A549 (cell line): ENCODE measurements around the gene DNAH11. TPM values are rescaled to one million over a fixed set of nuclear protein-coding genes. Genes with fewer than 3 reads are reported as not detected.

Experiments
- ATAC-seq, 2 experiments: fragments of 200-7000 bp in 1 of 2; fragments of >200 bp in 1 of 2; cut with Nextera tagmentation in 1 of 2; cut with Tn5 transposase in 1 of 2; 3 replicates each; pipeline versions ENCODE4 v1.8.0 to v1.9.1; 2018 to 2020; ENCODE audit warnings: mild to moderate bottlenecking in 1 of 2, moderate library complexity in 1 of 2
- CTCF ChIA-PET: fragments of 300-600 bp; sonication (Branson Sonifier 250); formaldehyde crosslinking; extraction: SDS; loops from one replicate; lab custom pipeline; 2021; ENCODE audit warnings: antibody characterized with exemption, inconsistent platforms; lab: Yijun Ruan, JAX
- POLR2A ChIA-PET: fragments of 350-600 bp; formaldehyde crosslinking; extraction: SDS; loops from one replicate; lab custom pipeline; 2021; ENCODE audit warnings: antibody characterized with exemption, inconsistent platforms; lab: Yijun Ruan, JAX
- DNase-seq, 2 experiments: peaks; one replicate each; pipeline versions ENCODE4 v3.0.0 to v3.0.0-alpha.2; 2011 to 2016; ENCODE audit warnings: low read depth in 1 of 2, low spot score in 1 of 2
- FAIRE-seq: peaks from 2 replicates; lab custom pipeline; 2011; peaks lifted over from hg19 to GRCh38; lab: Jason Lieb, UNC
- H3K27ac ChIP-seq, 2 experiments: fragments of >200 bp; sonication (Bioruptor Twin); formaldehyde crosslinking; 3 replicates each; pipeline ENCODE4 v1.5.1; 2016 to 2017
- H3K4me1 ChIP-seq: fragments of >200 bp; sonication (Bioruptor Twin); formaldehyde crosslinking; 3 replicates; pipeline ENCODE4 v1.6.1; 2016
- H3K4me2 ChIP-seq: fragments of >200 bp; sonication (Bioruptor Twin); formaldehyde crosslinking; 3 replicates; pipeline ENCODE4 v1.6.1; 2016
- H3K4me3 ChIP-seq: fragments of >200 bp; sonication (Bioruptor Twin); formaldehyde crosslinking; 3 replicates; pipeline ENCODE4 v1.5.1; 2016
- H3K9me3 ChIP-seq: fragments of >200 bp; sonication (Bioruptor Twin); formaldehyde crosslinking; 3 replicates; pipeline ENCODE4 v1.6.1; 2016
- BHLHE40 ChIP-seq: IDR thresholded peaks from 2 replicates; pipeline ENCODE4 v1.6.1; 2012; ENCODE audit warnings: low read depth, low read length, inconsistent platforms
- CTCF ChIP-seq: fragments of >200 bp; sonication (Bioruptor Twin); formaldehyde crosslinking; IDR thresholded peaks from 3 replicates; pipeline ENCODE4 v1.5.1; 2016
- E2F6 ChIP-seq: IDR thresholded peaks from 2 replicates; pipeline ENCODE4 v1.6.1; 2012; ENCODE audit warnings: low read depth, borderline replicate concordance
- HEYL ChIP-seq: fragments of 250-450 bp; sonication (Bioruptor Pico); IDR thresholded peaks from 2 replicates; pipeline ENCODE4 v1.8.0; 2021; ENCODE audit warnings: mild to moderate bottlenecking, moderate library complexity
- JUN ChIP-seq, 2 experiments: fragments of >200 bp; sonication (Bioruptor Twin); formaldehyde crosslinking; IDR thresholded peaks; 2 replicates in 1 of 2; 3 replicates in 1 of 2; pipeline ENCODE4 v1.6.1; 2016 to 2017
- MAFK ChIP-seq: fragments of 450-650 bp; IDR thresholded peaks from 2 replicates; pipeline ENCODE4 v1.6.1; 2014; ENCODE audit not compliant: partially characterized antibody
- NPAS2 ChIP-seq: fragments of 250-450 bp; sonication (Bioruptor Pico); IDR thresholded peaks from 2 replicates; pipeline ENCODE4 v1.8.0; 2022; ENCODE audit warnings: mild to moderate bottlenecking, moderate library complexity, borderline replicate concordance
- RAD21 ChIP-seq, 2 experiments: fragments of >200 bp in 1 of 2; sonication (Bioruptor Twin) in 1 of 2; formaldehyde crosslinking in 1 of 2; IDR thresholded peaks in 1 of 2; conservative IDR thresholded peaks in 1 of 2; 2 replicates in 1 of 2; 3 replicates in 1 of 2; pipeline ENCODE4 v1.6.1; 2012 to 2018; ENCODE audit warnings: inconsistent platforms in 1 of 2
- SMC3 ChIP-seq: fragments of >200 bp; sonication (Bioruptor Twin); formaldehyde crosslinking; IDR thresholded peaks from 3 replicates; pipeline ENCODE4 v1.6.1; 2018; ENCODE audit warnings: inconsistent platforms
- USF2 ChIP-seq: fragments of 450-650 bp; IDR thresholded peaks from 2 replicates; pipeline ENCODE4 v1.6.1; 2014; ENCODE audit warnings: antibody characterized with exemption
- ZFP36 ChIP-seq: fragments of 450-650 bp; IDR thresholded peaks from 2 replicates; pipeline ENCODE4 v1.6.1; 2014; ENCODE audit warnings: borderline replicate concordance; ENCODE audit not compliant: partially characterized antibody
- WGBS: methylation state at CpG from one replicate; pipeline ENCODE4 v1.1.6; 2017; ENCODE audit errors: missing lambda C conversion rate; 5-methylcytosine and 5-hydroxymethylcytosine counted together
- polyA plus RNA-seq, 4 experiments: library from polyadenylated mRNA; depleted of rRNA in 3 of 4; stranded (reverse); fragments of >200 nt; fragmentation: RNase III in 1 of 4; extraction: RNeasy Plus Mini Kit Qiagen cat#74134 plus additional on column Dnase treatment in 1 of 4; gene quantifications; 2 replicates in 3 of 4; 3 replicates in 1 of 4; pipeline ENCODE4 v1.2.3, GENCODE V29; 2011 to 2017
- TF ChIP-seq, protein P1 (sequence below): fragments of 200-600 bp; sonication (generic); IDR thresholded peaks from 2 replicates; pipeline ENCODE4 v1.6.1; 2016; ENCODE audit warnings: antibody characterized with exemption, mild to moderate bottlenecking, moderate library complexity

Gene DNAH11
- polyA plus RNA-seq, 2 of the 4 experiments (the other 2 are of a cell fraction) = 0.03 to 0.13 TPM

GRCh38 chr7:21758286-21758685 lies 215.4 kb downstream of the DNAH11 start:
- Histone ChIP-seq H3K27ac (no peak overlapping the region), H3K4me3 (no peak overlapping the region), H3K4me1 (no peaks in the 10 kb centered on the region), H3K4me2 (no peak overlapping the region), H3K9me3 (no peaks in the 10 kb centered on the region)
- DNase-seq (no peak), ATAC-seq (no peak), FAIRE-seq (no peak)
- WGBS = 11% methylated on average over 3 of the region's 3 CpGs
- ChIA-PET CTCF (interaction anchor here (2.5 kb wide), 1 partner anchor 10 kb away, joined by 8 read pairs; no protein-coding TSS in a partner anchor), POLR2A (no interaction called here)
- TF ChIP-seq BHLHE40 = no peak

GRCh38 chr7:21762469-21762868 lies 219.6 kb downstream of the DNAH11 start:
- TF ChIP-seq MAFK = peak; percentile 60
- TF ChIP-seq USF2 = no peak
- 0% methylated on average over 1 of the region's 1 CpG for WGBS

GRCh38 chr7:21763818-21764217 lies 221.0 kb downstream of the DNAH11 start:
- H3K4me2 ChIP-seq = no peak overlapping the region
- ChIA-PET CTCF (interaction anchor here (1.0 to 6.7 kb wide), 3 partner anchors 11 to 504 kb away, joined by 3 to 227 read pairs (median 4); no protein-coding TSS in a partner anchor), POLR2A (no interaction called here)
- ATAC-seq (no peak), DNase-seq (no peak)
- no peak overlapping the region for H3K4me3 ChIP-seq
- no peaks in the 10 kb centered on the region for H3K4me1 ChIP-seq
- no peak for TF ChIP-seq NPAS2 (CRISPR knock-in tag)
- TF ChIP-seq HEYL (CRISPR knock-in tag) = no peak
- TF ChIP-seq JUN (IDR thresholded peaks at IDR 0.05) = no peak
- TF ChIP-seq, all 56 proteins: peak for 0
- 61% methylated on average over 4 of the region's 4 CpGs for WGBS
- Histone ChIP-seq H3K27ac (no peak overlapping the region), H3K9me3 (no peaks in the 10 kb centered on the region)
- FAIRE-seq = no peak

More at GRCh38 chr7:21762469-21762868, 219.6 kb downstream of the DNAH11 start:
- no peak for ATAC-seq
- H3K9me3 ChIP-seq = no peaks in the 10 kb centered on the region
- POLR2A ChIA-PET = no interaction called here
- no peak overlapping the region for H3K4me3 ChIP-seq
- no peaks in the 10 kb centered on the region for H3K4me1 ChIP-seq
- no peak overlapping the region for H3K4me2 ChIP-seq
- DNase-seq = no peak
- CTCF ChIA-PET = no interaction called here
- H3K27ac ChIP-seq = no peak overlapping the region
- no peak for FAIRE-seq

GRCh38 chr7:21766218-21766617 lies 223.4 kb downstream of the DNAH11 start:
- no peak for TF ChIP-seq HEYL (CRISPR knock-in tag)
- no peak for TF ChIP-seq ZFP36
- TF ChIP-seq, protein P1, sequence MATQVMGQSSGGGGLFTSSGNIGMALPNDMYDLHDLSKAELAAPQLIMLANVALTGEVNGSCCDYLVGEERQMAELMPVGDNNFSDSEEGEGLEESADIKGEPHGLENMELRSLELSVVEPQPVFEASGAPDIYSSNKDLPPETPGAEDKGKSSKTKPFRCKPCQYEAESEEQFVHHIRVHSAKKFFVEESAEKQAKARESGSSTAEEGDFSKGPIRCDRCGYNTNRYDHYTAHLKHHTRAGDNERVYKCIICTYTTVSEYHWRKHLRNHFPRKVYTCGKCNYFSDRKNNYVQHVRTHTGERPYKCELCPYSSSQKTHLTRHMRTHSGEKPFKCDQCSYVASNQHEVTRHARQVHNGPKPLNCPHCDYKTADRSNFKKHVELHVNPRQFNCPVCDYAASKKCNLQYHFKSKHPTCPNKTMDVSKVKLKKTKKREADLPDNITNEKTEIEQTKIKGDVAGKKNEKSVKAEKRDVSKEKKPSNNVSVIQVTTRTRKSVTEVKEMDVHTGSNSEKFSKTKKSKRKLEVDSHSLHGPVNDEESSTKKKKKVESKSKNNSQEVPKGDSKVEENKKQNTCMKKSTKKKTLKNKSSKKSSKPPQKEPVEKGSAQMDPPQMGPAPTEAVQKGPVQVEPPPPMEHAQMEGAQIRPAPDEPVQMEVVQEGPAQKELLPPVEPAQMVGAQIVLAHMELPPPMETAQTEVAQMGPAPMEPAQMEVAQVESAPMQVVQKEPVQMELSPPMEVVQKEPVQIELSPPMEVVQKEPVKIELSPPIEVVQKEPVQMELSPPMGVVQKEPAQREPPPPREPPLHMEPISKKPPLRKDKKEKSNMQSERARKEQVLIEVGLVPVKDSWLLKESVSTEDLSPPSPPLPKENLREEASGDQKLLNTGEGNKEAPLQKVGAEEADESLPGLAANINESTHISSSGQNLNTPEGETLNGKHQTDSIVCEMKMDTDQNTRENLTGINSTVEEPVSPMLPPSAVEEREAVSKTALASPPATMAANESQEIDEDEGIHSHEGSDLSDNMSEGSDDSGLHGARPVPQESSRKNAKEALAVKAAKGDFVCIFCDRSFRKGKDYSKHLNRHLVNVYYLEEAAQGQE = no peak
- DNase-seq (no peak), ATAC-seq (no peak), FAIRE-seq (peak; percentile 7)
- CTCF ChIA-PET = interaction anchor here (0.6 to 6.7 kb wide), 8 partner anchors 13 to 989 kb away, joined by 3 to 227 read pairs (median 6); partner anchors contain the start of gene DNAH11
- H3K4me2 ChIP-seq = no peak overlapping the region
- H3K27ac ChIP-seq = no peak overlapping the region
- H3K4me1 ChIP-seq = no peaks in the 10 kb centered on the region
- POLR2A ChIA-PET = no interaction called here
- WGBS = 12% methylated on average over 2 of the region's 2 CpGs
- no peaks in the 10 kb centered on the region for H3K9me3 ChIP-seq
- no peak overlapping the region for H3K4me3 ChIP-seq

DNA sequence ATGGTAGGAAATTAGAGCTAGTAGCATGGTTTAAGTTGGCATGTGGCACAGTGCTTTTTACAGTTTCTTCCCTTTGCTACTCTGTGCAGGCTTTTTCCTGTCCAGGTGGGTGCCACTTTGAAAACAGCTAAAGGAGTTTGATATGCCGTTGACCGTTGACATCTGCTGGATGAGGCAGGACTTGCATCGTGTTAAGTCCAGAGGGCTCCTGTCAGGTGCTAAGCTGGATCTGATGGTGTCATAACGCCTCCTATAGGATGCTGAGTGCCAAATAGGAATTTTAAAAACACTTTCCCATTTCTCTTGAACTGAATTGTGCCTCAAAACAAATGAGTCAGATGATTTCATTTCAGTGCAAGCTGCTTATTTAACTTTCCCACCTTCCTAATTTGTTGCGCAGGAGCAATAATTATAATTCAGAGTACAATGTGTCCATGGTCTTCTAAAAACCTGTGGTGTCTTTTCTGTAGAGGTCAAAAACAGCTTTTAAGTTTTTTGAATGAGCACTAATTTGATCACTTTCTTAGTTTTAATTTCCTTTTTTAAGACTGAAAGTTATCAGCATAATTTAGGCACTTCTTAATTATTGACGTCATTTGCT lies 224.6 kb downstream of the DNAH11 start:
- FAIRE-seq = peak; percentile 94
- peak; percentile 72 to 90 for DNase-seq
- ChIA-PET POLR2A (interaction anchor here (0.5 to 1.3 kb wide), 2 partner anchors 514 to 999 kb away, joined by 3 to 5 read pairs; no protein-coding TSS in a partner anchor), CTCF (interaction anchor here (0.5 to 6.7 kb wide), 74 partner anchors 9 to 1121 kb away, joined by 3 to 227 read pairs (median 4); partner anchors contain the start of genes DNAH11 and SP4)
- no peaks in the 10 kb centered on the region for H3K4me1 ChIP-seq
- TF ChIP-seq E2F6 (no peak), CTCF (peak; percentile 95), RAD21 (conservative IDR thresholded peaks at IDR 0.05 in 1 of 2, IDR thresholded peaks at IDR 0.05 in 1 of 2) (peak; percentile 95 to 96), SMC3 (peak; percentile 97)
- peak; percentile 99 for ATAC-seq
- H3K9me3 ChIP-seq = no peaks in the 10 kb centered on the region
- 2% methylated on average over 6 of the region's 6 CpGs for WGBS
- no peak overlapping the region for H3K27ac ChIP-seq
- H3K4me2 ChIP-seq = no peak overlapping the region
- H3K4me3 ChIP-seq = no peak overlapping the region
